HG03378 (cell line): Measurements from ENCODE around the gene TAS2R46.
"Not testable (repeated sequence)": the region's sequence is repeated elsewhere in the genome, so short reads cannot be mapped to it uniquely, and the experiment has no call there.

ENCODE experiments used
- ATAC-seq: cut with Tn5 transposase; IDR thresholded peaks from one replicate; pipeline ENCODE4 v1.9.1; 2021; ENCODE audit warnings: mild to moderate bottlenecking, moderate library complexity; ENCODE audit not compliant: unreplicated experiment

The TAS2R46 gene

GRCh38 chr12:11040162-11040561 is 21.9 kb downstream of the TAS2R46 start:
- no peak for ATAC-seq

DNA sequence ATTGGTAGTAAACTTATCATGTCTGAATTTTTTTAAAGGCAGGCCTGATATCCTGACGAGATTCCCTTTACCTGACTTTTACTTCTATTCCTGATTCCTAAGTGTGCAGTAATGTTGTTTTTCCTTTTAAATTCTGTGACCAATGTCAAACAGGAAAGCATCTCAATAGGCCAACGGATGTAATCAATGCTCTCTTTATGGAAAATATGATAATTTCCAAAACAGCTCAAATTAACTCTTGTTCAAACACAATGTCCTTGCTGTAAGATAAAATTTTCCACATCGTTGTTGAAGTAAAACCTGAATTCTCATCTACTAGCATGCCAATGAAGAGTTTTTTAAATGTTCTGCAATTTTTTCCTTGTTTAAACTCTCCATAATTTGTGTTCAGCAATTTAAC is 22.9 kb downstream of the TAS2R46 start:
- no peak for ATAC-seq

- not testable (repeated sequence) for ATAC-seq
Measured at GRCh38 chr12:11033959-11034358, 28.1 kb downstream of the TAS2R46 start.

- ATAC-seq, result no peak
Measured at GRCh38 chr12:11031307-11031706, 30.8 kb downstream of the TAS2R46 start, which contains the start of gene TAS2R31. TAS2R31 (minus strand) TSS chr12:11031407; CDS start chr12:11031335, 72 bp downstream.

GRCh38 chr12:11026118-11026517 is 36.0 kb downstream of the TAS2R46 start:
- no peak for ATAC-seq

DNA sequence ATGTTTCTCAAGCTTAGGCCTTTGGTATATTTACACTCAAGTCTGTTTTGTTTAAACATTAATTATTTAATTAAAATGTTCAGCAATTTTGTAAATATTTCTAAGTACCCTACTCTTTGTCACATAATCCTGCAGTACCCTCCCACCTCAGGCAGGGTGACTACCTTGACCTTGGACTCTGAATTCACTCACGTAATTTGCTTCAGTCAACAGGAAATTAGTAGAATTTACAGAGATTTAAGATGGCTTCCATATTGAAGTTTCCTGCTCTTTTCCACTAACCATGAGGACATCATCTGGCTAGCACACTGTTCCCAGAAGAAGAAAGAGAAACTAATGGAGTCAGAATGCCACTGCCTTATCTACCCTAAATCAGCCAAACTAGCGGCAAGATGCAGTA is 38.7 kb downstream of the TAS2R46 start:
- ATAC-seq, result no peak

DNA sequence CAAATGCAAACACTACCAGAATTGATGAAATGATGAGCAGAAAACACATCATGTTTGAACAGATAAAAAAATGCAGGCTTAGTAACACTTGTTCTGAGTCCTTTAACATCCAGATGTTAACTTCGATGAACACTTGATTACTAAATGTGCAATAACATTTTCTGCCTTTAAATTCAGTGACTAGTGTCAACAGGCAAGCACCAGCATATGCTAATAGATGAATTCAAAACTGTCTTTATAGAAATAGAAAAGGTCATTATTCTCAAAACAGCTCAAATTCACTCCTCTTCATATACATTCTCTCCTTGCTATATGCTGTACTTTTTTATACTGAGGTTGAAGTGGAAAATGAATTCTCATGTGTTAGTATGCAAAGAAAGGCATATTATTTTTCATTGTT is 39.6 kb downstream of the TAS2R46 start, which contains the start of gene TAS2R19:
TSS of gene TAS2R19 (minus strand) at position 101 of the 400 bp plus-strand sequence. CDS start at position 52, 49 bp downstream.
- no peak for ATAC-seq

GRCh38 chr12:11016937-11017336 is 45.2 kb downstream of the TAS2R46 start:
- no peak for ATAC-seq

DNA sequence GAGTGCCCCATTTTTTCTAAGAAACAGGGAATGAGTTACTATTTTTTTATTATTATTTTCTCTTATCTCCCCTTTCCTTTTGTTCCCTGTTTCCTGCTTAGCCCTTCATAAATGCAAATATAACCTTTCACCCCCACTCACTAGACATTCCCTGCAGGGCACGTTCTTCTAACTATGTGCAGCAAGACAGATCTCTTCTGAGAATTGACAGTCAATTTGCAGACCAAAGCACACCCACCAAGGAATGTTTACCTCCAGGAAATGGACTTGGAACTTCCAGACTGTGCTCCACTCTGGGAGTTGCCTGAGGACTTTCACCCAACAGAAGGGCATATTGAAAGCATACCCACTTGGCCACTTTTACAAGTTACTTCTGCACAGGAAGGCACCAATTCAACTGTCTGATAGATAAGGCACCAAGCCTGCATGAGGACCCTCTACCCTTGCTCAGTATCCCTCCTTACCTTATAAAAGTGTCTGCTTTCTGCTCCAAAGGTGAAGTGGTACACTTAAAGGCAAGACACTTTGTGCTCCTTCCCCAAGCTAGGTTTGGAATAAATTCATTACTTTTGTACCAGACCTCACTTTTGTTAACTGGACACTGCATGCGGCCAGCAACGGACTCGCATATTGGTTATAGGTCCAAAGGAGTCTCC is 46.2 kb downstream of the TAS2R46 start:
- ATAC-seq, result no peak

DNA sequence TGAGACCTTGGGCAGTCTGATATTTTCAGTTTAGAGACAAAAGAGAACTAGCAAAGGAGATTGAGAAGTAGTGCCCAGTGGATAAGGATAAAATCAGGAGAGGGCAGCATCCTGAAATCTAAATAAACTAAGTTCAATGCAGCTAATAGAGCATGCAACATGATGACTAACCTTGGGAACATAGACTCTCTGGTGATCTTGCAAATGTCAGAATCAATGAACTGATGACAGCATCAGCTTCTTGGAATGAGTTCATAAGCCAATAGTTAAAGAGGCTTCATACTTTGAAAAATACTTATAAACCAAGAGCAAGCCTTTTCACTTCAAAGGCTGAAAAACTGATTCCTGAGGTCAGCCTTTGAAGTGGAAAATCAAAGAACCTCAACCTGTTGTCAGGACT is 47.9 kb downstream of the TAS2R46 start:
- ATAC-seq, result no peak
